K562 (cell line): ENCODE measurements around the gene OGT. TPM values are rescaled to one million over a fixed set of nuclear protein-coding genes. Genes with fewer than 3 reads are reported as not detected.

ENCODE experiments used
- CAMTA2 ChIP-seq: fragments of 250-450 bp; sonication (Bioruptor Pico); conservative IDR thresholded peaks from 2 replicates; pipeline ENCODE4 v1.5.1; 2022
- KLF16 ChIP-seq: IDR thresholded peaks from 2 replicates; pipeline ENCODE4 v1.6.1; 2016; ENCODE audit warnings: antibody characterized with exemption
- MBD1 ChIP-seq: fragments of 250-450 bp; sonication (Bioruptor Pico); IDR thresholded peaks from 2 replicates; pipeline ENCODE4 v1.8.0; 2022; ENCODE audit warnings: inconsistent platforms
- PATZ1 ChIP-seq: fragments of 250-450 bp; sonication (Bioruptor Pico); IDR thresholded peaks from 2 replicates; pipeline ENCODE4 v1.5.0; 2020; ENCODE audit warnings: mild to moderate bottlenecking, borderline replicate concordance
- STAT5A ChIP-seq: IDR thresholded peaks from 2 replicates; pipeline ENCODE4 v1.6.1; 2012; ENCODE audit warnings: low read length, inconsistent platforms, borderline replicate concordance
- TARDBP ChIP-seq: fragments of 450-650 bp; IDR thresholded peaks from 2 replicates; pipeline ENCODE4 v1.6.1; 2016
- U2AF1 ChIP-seq: fragments of 200-400 bp; formaldehyde crosslinking; optimal IDR thresholded peaks from 2 replicates; pipeline ENCODE3; 2017; ENCODE audit warnings: mild to moderate bottlenecking, low read depth, low read length, moderate library complexity
- ZBTB49 ChIP-seq: sonication (generic); formaldehyde crosslinking; IDR thresholded peaks from 2 replicates; pipeline ENCODE4 v1.8.0; 2022; ENCODE audit warnings: missing genetic modification reagents, mild to moderate bottlenecking, borderline replicate concordance
- ZNF217 ChIP-seq: sonication (generic); formaldehyde crosslinking; IDR thresholded peaks from 2 replicates; pipeline ENCODE4 v1.8.0; 2022; ENCODE audit warnings: mild to moderate bottlenecking, missing genetic modification reagents
- ZNF696 ChIP-seq: fragments of 250-450 bp; sonication (Bioruptor Pico); conservative IDR thresholded peaks from 2 replicates; pipeline ENCODE4 v1.4.0; 2020; ENCODE audit warnings: mild to moderate bottlenecking, moderate library complexity
- polyA plus RNA-seq, 8 experiments: library from polyadenylated mRNA; depleted of rRNA in 4 of 8; stranded (reverse) in 5 of 8; unstranded in 3 of 8; fragments of >200 nt; fragmentation: Nextera tagmentation in 2 of 8; fragmentation: Illumina TruSeq in 1 of 8; extraction: Ambion mirVana in 2 of 8; extraction: Trizol in 1 of 8; gene quantifications; 2 replicates each; pipeline versions ENCODE4 v1.2.1 to v1.2.3, GENCODE V29; 2011 to 2014; ENCODE audit warnings: inconsistent platforms in 1 of 8, missing spikeins in 1 of 8
- total RNA-seq, 7 experiments: library from RNA; depleted of rRNA in 6 of 7; stranded (reverse); fragments of >200 nt in 6 of 7; fragmentation: Illumina TruSeq in 2 of 7; extraction: Trizol in 2 of 7; gene quantifications; 2 replicates each; pipeline versions ENCODE4 v1.2.1 to v1.2.3, GENCODE V29; 2011 to 2021; ENCODE audit warnings: low replicate concordance in 1 of 7
- TF ChIP-seq, protein P1 (sequence below), 2 experiments: fragments of 450-650 bp; formaldehyde crosslinking in 1 of 2; IDR thresholded peaks; 2 replicates each; pipeline versions ENCODE4 v1.4.0 to v1.6.1; 2014 to 2020; ENCODE audit warnings: mild to moderate bottlenecking in 2 of 2, borderline replicate concordance in 1 of 2, low read depth in 1 of 2

The OGT gene
- total and polyA plus RNA-seq, 9 of the 15 experiments (the other 6 are each of a cell fraction or from before 2014, with no cell fraction given): 38.9 to 347 (median 117) TPM

DNA sequence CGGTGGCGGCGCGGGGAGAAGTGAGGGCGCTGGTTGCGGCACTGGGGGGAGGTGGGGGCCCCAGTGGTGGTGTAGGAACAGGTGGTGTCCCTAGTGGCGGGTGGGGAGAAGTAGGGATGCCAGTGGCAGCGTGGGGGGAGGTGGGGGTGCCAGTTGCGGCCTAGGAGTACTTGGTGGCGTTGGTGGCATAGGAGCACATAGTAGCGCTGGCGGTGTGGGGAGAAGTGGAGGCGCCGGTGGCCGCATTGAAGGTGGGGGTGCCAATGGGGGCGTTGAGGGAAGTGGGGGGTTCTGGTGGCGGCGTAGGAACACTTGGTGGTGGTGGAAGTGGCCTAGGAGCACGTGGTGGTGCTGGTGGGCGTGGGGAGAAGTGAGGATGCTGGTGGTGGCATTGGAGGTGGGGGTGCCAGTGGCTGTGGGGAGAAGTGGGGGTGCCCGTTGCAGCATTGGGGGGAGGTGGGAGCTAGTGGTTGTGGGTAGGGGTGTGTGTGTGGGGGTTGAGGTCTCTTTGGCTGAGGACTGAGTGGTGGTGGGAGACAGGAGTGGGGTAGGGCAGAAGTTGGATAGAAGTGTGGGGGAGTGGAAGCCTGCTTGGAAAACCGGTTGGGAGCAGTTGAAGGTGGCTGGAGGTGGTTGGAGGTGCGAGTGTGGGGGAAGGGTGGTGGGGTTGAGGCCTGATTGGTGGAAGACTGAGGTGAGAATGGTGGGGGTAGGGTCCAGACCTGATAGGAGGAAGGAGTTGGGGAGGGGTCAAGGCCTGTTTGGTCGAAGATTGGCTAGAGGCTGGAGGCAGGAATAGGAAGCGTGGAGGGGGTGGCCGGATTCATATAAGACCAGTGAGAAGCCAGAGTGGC, 46.5 kb downstream of the OGT start (continued):
- TF ChIP-seq, protein P1, sequence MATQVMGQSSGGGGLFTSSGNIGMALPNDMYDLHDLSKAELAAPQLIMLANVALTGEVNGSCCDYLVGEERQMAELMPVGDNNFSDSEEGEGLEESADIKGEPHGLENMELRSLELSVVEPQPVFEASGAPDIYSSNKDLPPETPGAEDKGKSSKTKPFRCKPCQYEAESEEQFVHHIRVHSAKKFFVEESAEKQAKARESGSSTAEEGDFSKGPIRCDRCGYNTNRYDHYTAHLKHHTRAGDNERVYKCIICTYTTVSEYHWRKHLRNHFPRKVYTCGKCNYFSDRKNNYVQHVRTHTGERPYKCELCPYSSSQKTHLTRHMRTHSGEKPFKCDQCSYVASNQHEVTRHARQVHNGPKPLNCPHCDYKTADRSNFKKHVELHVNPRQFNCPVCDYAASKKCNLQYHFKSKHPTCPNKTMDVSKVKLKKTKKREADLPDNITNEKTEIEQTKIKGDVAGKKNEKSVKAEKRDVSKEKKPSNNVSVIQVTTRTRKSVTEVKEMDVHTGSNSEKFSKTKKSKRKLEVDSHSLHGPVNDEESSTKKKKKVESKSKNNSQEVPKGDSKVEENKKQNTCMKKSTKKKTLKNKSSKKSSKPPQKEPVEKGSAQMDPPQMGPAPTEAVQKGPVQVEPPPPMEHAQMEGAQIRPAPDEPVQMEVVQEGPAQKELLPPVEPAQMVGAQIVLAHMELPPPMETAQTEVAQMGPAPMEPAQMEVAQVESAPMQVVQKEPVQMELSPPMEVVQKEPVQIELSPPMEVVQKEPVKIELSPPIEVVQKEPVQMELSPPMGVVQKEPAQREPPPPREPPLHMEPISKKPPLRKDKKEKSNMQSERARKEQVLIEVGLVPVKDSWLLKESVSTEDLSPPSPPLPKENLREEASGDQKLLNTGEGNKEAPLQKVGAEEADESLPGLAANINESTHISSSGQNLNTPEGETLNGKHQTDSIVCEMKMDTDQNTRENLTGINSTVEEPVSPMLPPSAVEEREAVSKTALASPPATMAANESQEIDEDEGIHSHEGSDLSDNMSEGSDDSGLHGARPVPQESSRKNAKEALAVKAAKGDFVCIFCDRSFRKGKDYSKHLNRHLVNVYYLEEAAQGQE (IDR thresholded peaks at IDR 0.05; ENCODE audit: borderline replicate concordance): peak; percentile 56
- TF ChIP-seq, protein P1 (CRISPR knock-in tag; IDR thresholded peaks at IDR 0.05; ENCODE audit: low read depth): no peak
- TF ChIP-seq MBD1 (CRISPR knock-in tag) (no peak), PATZ1 (CRISPR knock-in tag) (no peak), STAT5A (no peak), KLF16 (0 out of 2 replicates have a peak, but pooled peaks have one; percentile 56), ZBTB49 (CRISPR knock-in tag) (no peak), TARDBP (no peak), CAMTA2 (no peak), ZNF696 (CRISPR knock-in tag) (no peak), ZNF217 (CRISPR knock-in tag) (no peak), U2AF1 (no peak)
